GM21576 (cell line): ENCODE measurements around the gene HAUS7.
A peak's percentile ranks its signal among the peaks of the same experiment; 100 is the strongest.

ENCODE experiments used
- ATAC-seq: cut with Tn5 transposase; IDR thresholded peaks from one replicate; pipeline ENCODE4 v1.9.1; 2021; ENCODE audit warnings: mild to moderate bottlenecking, moderate library complexity; ENCODE audit not compliant: unreplicated experiment

HAUS7 gene

DNA sequence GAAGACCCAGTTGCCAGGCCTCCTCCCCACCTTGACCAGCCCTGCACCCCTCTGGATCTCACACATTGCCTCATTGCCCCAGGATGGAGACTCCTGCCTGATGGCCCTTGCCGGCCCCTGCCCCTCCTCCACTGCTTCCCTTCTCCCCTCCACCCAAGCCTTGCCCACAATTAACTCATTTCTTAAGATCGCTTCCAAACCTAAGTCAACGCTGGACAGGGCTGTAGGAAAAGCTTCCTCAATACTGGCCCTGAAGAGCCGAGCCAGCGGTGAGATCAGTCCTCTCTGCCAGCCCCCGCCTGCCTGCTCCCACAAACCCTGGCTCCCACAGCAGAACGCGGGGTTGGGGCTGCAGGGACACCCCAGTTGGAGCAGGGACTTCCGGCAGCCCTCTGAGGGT, 7.5 kb upstream of the HAUS7 start:
- ATAC-seq: no peak

DNA sequence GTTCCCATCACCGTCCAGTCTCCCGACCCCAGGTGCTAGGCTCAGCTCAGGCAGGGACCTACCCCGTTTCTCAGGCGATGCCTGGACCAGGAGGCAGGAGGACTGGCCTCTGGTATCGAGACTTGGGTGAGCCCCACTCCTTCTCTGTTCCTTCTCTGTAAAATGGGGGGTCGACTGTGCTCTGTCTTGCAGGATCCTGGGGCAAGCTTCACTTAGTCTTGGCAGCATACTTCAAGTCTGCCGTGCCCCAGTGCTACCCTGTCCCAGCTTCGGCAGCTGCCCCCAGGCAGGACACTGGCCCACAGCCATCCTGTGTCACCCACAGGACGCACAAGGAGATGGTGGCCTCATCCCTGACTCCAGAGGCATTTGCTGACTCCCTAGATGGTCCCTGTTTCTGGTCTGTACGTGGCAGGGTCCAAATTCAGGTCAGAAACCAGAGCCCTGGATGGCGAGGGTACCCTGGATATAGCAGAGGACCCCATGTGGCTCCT, 7.0 kb upstream of the HAUS7 start:
- no peak for ATAC-seq

GRCh38 chrX:153476666-153477363, 6.4 kb upstream of the HAUS7 start:
- no peak for ATAC-seq

DNA sequence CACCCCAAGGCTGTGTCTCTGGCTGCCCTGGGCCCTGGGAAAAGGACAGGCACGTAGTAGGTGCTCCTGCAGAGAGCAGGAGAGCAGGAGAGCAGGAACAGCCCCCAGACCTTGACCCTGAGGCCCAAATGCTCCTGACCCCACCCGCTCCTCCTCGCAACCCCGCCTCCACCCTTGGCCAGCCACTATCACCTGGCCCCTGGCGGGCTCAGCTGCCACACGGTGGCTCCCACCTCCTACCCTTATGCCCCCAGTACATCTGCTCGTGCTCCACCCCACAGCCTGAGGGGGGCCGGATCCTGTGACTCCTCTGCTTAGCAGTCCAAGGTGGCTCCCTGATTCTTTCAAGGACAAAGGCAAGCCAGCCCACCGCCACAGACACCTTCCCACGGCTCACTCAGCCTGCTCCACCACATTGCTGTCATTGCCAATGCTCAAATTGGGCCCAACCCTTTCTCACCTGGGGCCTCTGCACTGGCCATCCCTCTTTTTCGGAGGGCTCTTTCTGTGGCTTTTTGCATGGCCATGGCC, 5.4 kb upstream of the HAUS7 start:
- no peak for ATAC-seq

- no peak for ATAC-seq
Measured at GRCh38 chrX:153475271-153475670, 4.9 kb upstream of the HAUS7 start.

DNA sequence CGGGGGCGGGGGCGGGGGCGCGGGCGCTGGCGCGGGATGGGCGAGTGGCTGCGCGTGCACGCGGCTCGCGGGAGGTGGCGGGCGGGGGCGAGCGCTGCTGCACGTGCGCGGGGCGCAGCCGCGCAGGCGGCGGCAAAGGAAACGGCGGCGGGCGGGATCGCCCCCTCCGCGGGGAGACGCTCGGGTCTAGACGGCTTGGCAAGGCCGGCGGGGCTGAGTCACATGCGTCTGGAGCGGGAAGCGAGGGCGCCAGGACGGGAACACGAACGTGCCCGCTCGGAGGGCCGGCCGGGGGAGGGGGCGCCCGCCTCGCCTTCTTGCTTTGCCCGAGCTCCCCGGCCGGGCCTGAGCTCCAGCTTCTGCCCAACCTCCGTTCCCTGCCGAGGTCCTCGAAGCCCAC, 4.3 kb upstream of the HAUS7 start:
- no peak for ATAC-seq

GRCh38 chrX:153474266-153474665, 3.9 kb upstream of the HAUS7 start:
- ATAC-seq: no peak

DNA sequence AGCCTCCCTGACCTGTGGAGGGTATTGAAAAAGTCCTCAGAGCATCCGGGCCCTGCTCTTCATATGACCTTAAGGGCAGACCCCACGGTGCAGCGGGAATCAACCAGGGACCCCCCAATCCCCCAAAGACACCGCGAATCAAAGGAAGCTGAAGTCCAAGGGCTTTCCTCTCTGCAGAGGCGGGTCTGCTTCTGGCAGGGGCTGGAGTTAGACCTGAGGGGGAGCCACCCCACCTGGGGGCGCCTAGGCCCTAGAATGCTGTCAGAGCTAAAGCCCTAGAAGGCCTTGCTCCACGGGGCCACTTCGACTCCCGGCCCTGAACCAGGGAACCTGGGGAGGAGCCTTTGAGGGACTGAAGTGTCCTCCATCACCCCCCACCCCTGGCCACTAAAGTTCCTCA, 2.8 kb upstream of the HAUS7 start:
- ATAC-seq: no peak

DNA sequence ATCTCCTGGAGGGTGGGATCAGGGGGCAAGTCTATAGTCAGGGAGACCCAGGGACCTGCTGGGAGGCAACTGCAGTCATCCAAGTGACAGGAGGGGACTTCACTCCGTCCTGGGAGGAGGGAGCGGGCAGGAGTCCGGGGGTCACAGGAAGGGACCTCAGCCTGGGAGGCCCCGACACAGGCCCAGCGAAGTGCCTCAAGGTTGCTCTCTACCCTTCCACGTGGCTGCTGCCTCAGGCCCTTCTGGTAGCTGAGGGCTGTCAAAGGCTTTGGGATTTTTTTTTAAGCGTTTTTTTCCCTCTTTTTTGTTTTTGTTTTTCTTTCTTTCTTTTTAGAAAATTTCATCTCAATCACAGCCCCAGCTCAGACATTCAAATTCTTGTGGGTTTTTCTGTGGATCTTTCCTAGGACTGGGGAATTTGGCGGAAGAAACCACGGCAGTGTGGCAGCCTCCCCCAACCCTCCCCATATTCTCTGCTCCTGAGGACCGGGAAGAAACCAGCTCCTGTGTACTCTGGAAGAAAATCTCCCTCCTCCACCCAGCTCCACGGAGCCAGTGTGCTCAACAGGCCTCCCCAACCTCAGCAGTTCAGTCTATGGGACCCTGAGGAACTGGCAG, 1.4 kb upstream of the HAUS7 start:
- ATAC-seq: no peak

DNA sequence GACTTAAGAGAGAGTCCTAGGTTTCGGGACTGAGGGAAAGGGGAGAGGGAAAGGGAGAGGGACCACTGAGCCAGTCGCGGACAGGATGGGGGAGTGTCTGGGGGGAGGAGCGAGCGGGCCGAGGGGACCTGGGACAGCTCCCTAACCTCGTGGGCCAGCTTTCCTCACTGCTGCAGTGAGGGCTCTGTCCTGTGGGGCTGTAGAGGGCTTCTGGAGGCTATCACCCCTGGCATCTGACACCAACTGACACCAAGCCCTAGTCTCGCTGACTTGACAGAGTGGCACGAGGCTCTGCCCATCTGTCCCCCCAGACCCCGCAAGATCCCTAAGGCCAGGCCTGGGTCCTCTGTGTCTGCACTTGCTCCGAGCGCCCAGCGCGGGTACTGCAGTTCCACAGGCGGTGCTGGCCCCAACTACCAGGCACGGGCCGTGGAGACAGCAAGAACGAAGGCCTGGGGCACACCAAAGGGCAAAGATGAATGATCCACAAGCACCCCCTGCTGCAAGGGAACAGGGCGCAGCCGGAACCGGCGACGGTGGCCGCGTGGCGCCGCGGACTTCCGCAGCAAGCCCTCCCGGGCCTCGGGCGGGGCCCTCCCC, 465 bp downstream of the HAUS7 start:
- peak; percentile 27 for ATAC-seq

- no peak for ATAC-seq
Measured at GRCh38 chrX:153468008-153468580, 2.3 kb downstream of the HAUS7 start.

DNA sequence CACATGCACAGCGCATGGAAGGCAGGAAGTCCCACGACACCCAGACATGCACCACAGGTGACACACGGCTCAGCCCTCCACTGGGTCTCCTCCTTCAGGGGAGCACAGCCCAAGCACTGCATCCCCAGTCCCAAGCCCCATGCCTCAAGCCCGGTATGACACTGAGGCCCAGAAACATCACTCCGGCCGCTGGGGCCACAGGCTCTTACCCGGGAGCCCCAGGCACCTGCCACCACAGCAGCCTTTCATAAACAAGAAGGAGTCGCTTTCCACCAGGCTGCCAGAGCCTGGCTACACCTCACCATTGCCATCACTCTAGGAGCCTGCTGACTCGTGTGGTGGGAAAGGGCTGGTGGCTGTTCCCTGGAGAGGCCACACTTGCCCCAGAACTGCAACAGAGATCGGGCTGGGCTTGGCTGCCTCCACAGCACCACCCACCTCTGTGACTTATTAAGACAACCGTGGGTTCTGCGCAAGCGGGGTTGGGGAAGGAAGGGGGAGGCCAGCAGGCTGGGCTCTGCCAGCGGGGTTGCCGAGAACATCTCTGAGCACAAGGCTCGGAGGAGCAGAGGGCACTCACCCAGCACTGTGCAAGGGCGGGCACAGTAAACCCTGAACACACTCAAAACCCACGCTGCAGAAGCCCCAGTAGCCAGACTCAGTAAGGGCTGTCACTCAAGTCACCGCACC, 4.5 kb downstream of the HAUS7 start:
- no peak for ATAC-seq

GRCh38 chrX:153464116-153464515, 6.3 kb downstream of the HAUS7 start:
- ATAC-seq: no peak

DNA sequence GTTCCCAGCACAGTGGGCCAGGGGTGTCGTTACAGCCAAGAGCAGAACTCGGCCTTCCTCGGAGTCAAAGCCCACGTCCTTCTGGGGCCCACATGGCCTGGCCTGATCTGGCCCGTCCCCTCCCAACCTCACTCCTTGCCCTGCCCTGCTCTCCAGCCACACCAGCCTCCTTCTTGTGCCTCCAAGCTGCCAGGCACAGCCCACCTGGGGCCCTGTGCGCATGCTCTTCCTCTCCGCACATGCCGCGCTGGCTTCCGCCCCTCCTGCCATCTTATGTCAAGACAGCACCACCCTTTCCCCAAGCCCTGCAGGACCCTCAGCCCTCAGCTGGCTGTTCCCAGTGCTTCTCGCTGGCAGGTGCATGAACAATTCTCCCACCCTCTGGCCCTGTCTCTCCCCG, 6.8 kb downstream of the HAUS7 start:
- ATAC-seq: no peak

GRCh38 chrX:153463031-153463430, 7.3 kb downstream of the HAUS7 start:
- no peak for ATAC-seq

DNA sequence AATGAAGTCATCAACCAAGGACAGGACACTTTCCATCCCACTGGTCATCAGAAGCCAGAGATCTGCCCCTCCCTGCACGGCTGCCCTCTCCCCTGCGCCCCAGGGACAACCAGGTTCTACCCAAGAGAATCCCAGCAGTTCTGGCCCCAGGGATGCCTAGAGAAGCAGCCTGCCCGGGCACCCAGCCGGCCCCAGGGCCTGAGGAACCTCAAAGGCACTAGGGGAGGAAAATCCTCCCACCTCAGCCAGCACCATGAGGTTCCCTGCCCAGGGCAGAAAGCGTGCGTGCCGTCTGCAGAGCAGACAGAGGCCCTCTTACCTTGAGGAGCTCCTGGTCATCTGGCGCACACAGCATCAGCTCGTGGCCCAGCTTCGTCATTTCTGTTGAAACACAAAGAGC, 8.1 kb downstream of the HAUS7 start:
- ATAC-seq: no peak

DNA sequence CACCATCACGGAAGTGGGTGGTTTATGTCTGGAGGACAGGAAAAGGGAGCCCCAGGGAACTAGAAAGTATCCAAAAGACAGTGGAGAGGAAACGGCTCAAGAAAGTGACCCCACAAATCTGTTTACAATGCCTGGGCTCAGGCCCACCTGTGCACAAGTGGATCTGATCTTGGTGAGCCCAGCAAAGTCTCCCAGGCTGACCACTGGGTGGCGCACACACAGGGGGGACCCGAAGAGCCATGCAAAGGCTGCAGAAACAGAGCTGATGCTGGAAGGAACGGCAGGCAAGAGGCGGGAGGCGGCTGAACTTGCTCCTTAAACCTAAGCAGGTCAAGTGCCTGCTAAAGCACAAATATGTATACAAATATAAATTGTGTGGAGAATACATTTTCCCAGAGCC, 9.6 kb downstream of the HAUS7 start:
- ATAC-seq: no peak

GRCh38 chrX:153459986-153460385, 10.4 kb downstream of the HAUS7 start:
- no peak for ATAC-seq

DNA sequence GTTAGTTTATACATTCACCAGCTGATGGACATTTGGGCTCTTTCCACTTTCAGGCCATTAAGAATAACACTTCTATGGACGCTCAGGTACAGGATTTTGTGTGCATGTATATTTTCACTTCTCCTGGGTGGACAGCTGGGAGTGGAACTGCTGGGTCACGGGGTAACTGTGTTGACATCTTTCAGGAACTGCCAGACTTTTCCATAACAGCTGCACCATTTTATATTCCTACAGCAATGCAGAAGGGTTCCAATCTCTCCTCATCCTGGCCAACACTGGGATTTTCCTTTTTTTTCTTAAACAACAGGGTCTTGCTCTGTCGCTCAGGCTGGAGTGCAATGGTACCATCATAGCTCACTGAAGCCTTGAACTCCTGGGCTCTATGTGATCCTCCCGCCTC, 11.9 kb downstream of the HAUS7 start:
- no peak for ATAC-seq

- no peak for ATAC-seq
Measured at GRCh38 chrX:153457827-153458466, 12.4 kb downstream of the HAUS7 start.
